Measurements from ENCODE around the gene AMPH. TPM values are rescaled to one million over a fixed set of nuclear protein-coding genes. Genes with fewer than 3 reads are reported as not detected.

The AMPH gene
- polyA plus RNA-seq, 3 donors from 2014 or later: 0.06 to 0.45 TPM; not detected in 1

GRCh38 chr7:38335492-38336147 is 295.6 kb downstream of the AMPH start:
- H3K36me3 Mint-ChIP-seq: peaks cover 32 to 70% (median 39%) of the 10 kb centered on the region in 3 donors
- H3K4me1 Mint-ChIP-seq: peaks cover 71 to 84% of the 10 kb centered on the region in 2 donors
- H3K27me3 Mint-ChIP-seq (ENCODE audit: low read depth in 3 of 3): peaks cover 2 to 13% (median 3%) of the 10 kb centered on the region in 3 donors
- DNase-seq: peak; percentile 90 to 91 (median 91)
- peak overlapping the region; percentile 92 to 99 (median 95) for H3K4me3 Mint-ChIP-seq
- H3K27ac Mint-ChIP-seq: peak overlapping the region; percentile 92 to 99 (median 94)
- no peaks in the 10 kb centered on the region for H3K9me3 Mint-ChIP-seq

GRCh38 chr7:38335128-38335491 is 296.1 kb downstream of the AMPH start:
- Mint-ChIP-seq H3K36me3 (peaks cover 32 to 74% (median 39%) of the 10 kb centered on the region in 3 donors), H3K4me3 (peak overlapping the region; percentile 92 to 99 (median 95)), H3K27ac (peak overlapping the region; percentile 92 to 99 (median 94)), H3K27me3 (ENCODE audit: low read depth in 3 of 3) (peaks cover 2 to 11% (median 3%) of the 10 kb centered on the region in 3 donors), H3K4me1 (peaks cover 71 to 84% of the 10 kb centered on the region in 2 donors), H3K9me3 (no peaks in the 10 kb centered on the region)
- DNase-seq: peak in 1 of 3 donors; percentile 8

GRCh38 chr7:38334163-38334562 is 297.0 kb downstream of the AMPH start:
- Mint-ChIP-seq H3K27me3 (ENCODE audit: low read depth in 3 of 3) (peaks cover 2 to 10% (median 3%) of the 10 kb centered on the region in 3 donors), H3K27ac (peak overlapping the region; percentile 92 to 99 (median 94)), H3K36me3 (peaks cover 32 to 79% (median 42%) of the 10 kb centered on the region in 3 donors), H3K4me1 (peaks cover 74 to 84% of the 10 kb centered on the region in 2 donors), H3K9me3 (no peaks in the 10 kb centered on the region), H3K4me3 (peak overlapping the region; percentile 92 to 99 (median 95))
- DNase-seq: no peak

All from immature natural killer cell (primary cell).